VCaP (cell line): ENCODE measurements around the gene CPNE7.

ENCODE experiments used
- H3K27ac ChIP-seq: fragments of 450-650 bp; 2 replicates; pipeline ENCODE4 v1.5.1; 2017
- CTCF ChIP-seq: fragments of 450-650 bp; conservative IDR thresholded peaks from 2 replicates; pipeline ENCODE4 v1.5.1; 2017; ENCODE audit warnings: mild to moderate bottlenecking, moderate library complexity

Gene CPNE7

GRCh38 chr16:89545044-89545830, 30.3 kb upstream of the CPNE7 start:
- no peak overlapping the region for H3K27ac ChIP-seq
- TF ChIP-seq CTCF, result no peak

GRCh38 chr16:89545831-89546574, 29.6 kb upstream of the CPNE7 start:
- H3K27ac ChIP-seq, result no peak overlapping the region
- no peak for TF ChIP-seq CTCF

GRCh38 chr16:89546781-89547180, 28.8 kb upstream of the CPNE7 start:
- TF ChIP-seq CTCF, result no peak
- no peak overlapping the region for H3K27ac ChIP-seq

- TF ChIP-seq CTCF, result no peak
- H3K27ac ChIP-seq, result no peak overlapping the region
Measured at GRCh38 chr16:89547291-89547690, 28.3 kb upstream of the CPNE7 start.

- no peak overlapping the region for H3K27ac ChIP-seq
- TF ChIP-seq CTCF, result no peak
Measured at GRCh38 chr16:89547860-89548259, 27.7 kb upstream of the CPNE7 start.

- no peak overlapping the region for H3K27ac ChIP-seq
- TF ChIP-seq CTCF, result no peak
Measured at GRCh38 chr16:89548344-89549006, 27.1 kb upstream of the CPNE7 start.

- no peak overlapping the region for H3K27ac ChIP-seq
- TF ChIP-seq CTCF, result no peak
Measured at GRCh38 chr16:89549007-89549700, 26.4 kb upstream of the CPNE7 start.
